Gastroesophageal sphincter (tissue), 4 donors: ENCODE results near the gene CCDC91. TPM values are rescaled to one million over a fixed set of nuclear protein-coding genes. Genes with fewer than 3 reads are reported as not detected.

Experiments used
- ATAC-seq: fragments of 150-250 bp; one replicate; pipeline ENCODE4 v1.9.1; 2016; ENCODE audit warnings: mild to moderate bottlenecking, moderate library complexity
- H3K27ac ChIP-seq, 4 donors: fragments of 200-600 bp; sonication (generic) in 3 of 4; 1 replicate in 3 of 4; 2 replicates in 1 of 4; pipeline ENCODE4 v1.5.1; 2016 to 2019
- H3K27me3 ChIP-seq: fragments of 200-600 bp; sonication (generic); one replicate; pipeline ENCODE4 v1.5.1; 2019
- H3K36me3 ChIP-seq, 2 donors: fragments of 200-600 bp; sonication (generic); one replicate each; pipeline ENCODE4 v1.5.1; 2019; ENCODE audit warnings: control low read depth in 1 of 2
- H3K4me1 ChIP-seq, 3 donors: fragments of 200-600 bp; sonication (generic); 1 replicate in 2 of 3; 2 replicates in 1 of 3; pipeline ENCODE4 v1.5.1; 2016 to 2019; ENCODE audit warnings: control low read depth in 2 of 3
- H3K4me3 ChIP-seq, 2 donors: fragments of 200-600 bp; sonication (generic); one replicate each; pipeline ENCODE4 v1.5.1; 2019; ENCODE audit warnings: mild to moderate bottlenecking in 1 of 2, moderate library complexity in 1 of 2
- H3K9me3 ChIP-seq, 3 donors: fragments of 200-600 bp; sonication (generic); one replicate each; pipeline ENCODE4 v1.5.1; 2017 to 2019; ENCODE audit warnings: control low read depth in 2 of 3
- CTCF ChIP-seq, 4 experiments: fragments of 200-600 bp in 2 of 4; fragments of 450-650 bp in 2 of 4; sonication (generic) in 1 of 4; IDR thresholded peaks; one replicate each; pipeline ENCODE4 v1.5.1; 2017 to 2019; ENCODE audit warnings: antibody characterized with exemption in 4 of 4, mild to moderate bottlenecking in 2 of 4, moderate library complexity in 2 of 4
- EP300 ChIP-seq: sonication (generic); formaldehyde crosslinking; IDR thresholded peaks from one replicate; pipeline ENCODE4 v1.6.1; 2017; ENCODE audit warnings: antibody characterized with exemption, mild to moderate bottlenecking
- POLR2A ChIP-seq, 2 donors: fragments of 450-650 bp; IDR thresholded peaks; one replicate each; pipeline ENCODE4 v1.6.1; 2017; ENCODE audit warnings: antibody characterized with exemption in 2 of 2, mild to moderate bottlenecking in 2 of 2, moderate library complexity in 1 of 2
- POLR2AphosphoS5 ChIP-seq: sonication (generic); formaldehyde crosslinking; IDR thresholded peaks from one replicate; pipeline ENCODE4 v1.6.1; 2017; ENCODE audit warnings: antibody characterized with exemption
- WGBS, 2 donors: methylation state at CpG; one replicate each; pipeline ENCODE4 v1.1.5; 2018; ENCODE audit warnings: low coverage in 1 of 2; 5-methylcytosine and 5-hydroxymethylcytosine counted together
- total RNA-seq, 4 donors: library from RNA; depleted of rRNA; stranded (reverse); fragments of >200 nt; gene quantifications; one replicate each; pipeline ENCODE4 v1.1.0, GENCODE V29; 2016

Gene CCDC91
- total RNA-seq, 4 donors from 2014 or later, result 53.1 to 93.4 (median 64.0) TPM

- no peak for ATAC-seq
- Histone ChIP-seq H3K4me1 (peaks cover 0 to 17% (median 0%) of the 10 kb centered on the region in 3 donors), H3K36me3 (peaks cover 0 to 2% of the 10 kb centered on the region in 2 donors), H3K27me3 (no peaks in the 10 kb centered on the region), H3K27ac (no peak overlapping the region), H3K9me3 (no peaks in the 10 kb centered on the region), H3K4me3 (no peak overlapping the region)
- TF ChIP-seq POLR2A (IDR thresholded peaks at IDR 0.05) (no peak), CTCF (IDR thresholded peaks at IDR 0.05) (no peak), POLR2AphosphoS5 (no peak), EP300 (no peak)
- WGBS, 2 donors, result 17 to 32% methylated on average over 1 of the region's 1 CpG
Observed at GRCh38 chr12:28390206-28390605, 199.9 kb downstream of the CCDC91 start.

GRCh38 chr12:28390761-28391385 lies 200.6 kb downstream of the CCDC91 start:
- Histone ChIP-seq H3K27me3 (no peaks in the 10 kb centered on the region), H3K4me3 (no peak overlapping the region), H3K9me3 (no peaks in the 10 kb centered on the region), H3K36me3 (peaks cover 0 to 6% of the 10 kb centered on the region in 2 donors), H3K27ac (no peak overlapping the region), H3K4me1 (peaks cover 0 to 17% (median 0%) of the 10 kb centered on the region in 3 donors)
- 14 to 24% methylated on average over 4 of the region's 4 CpGs for WGBS, 2 donors
- peak; percentile 13 for TF ChIP-seq POLR2AphosphoS5
- TF ChIP-seq CTCF (IDR thresholded peaks at IDR 0.05), result no peak
- ATAC-seq, result no peak

- no peak overlapping the region for H3K4me3 ChIP-seq
- no peaks in the 10 kb centered on the region for H3K27me3 ChIP-seq
- H3K9me3 ChIP-seq, result no peaks in the 10 kb centered on the region
- no peak for TF ChIP-seq POLR2AphosphoS5
- no peak for TF ChIP-seq CTCF (IDR thresholded peaks at IDR 0.05)
- no peak for TF ChIP-seq POLR2A (IDR thresholded peaks at IDR 0.05)
- no peak for TF ChIP-seq EP300
- H3K36me3 ChIP-seq, result peaks cover 0 to 16% of the 10 kb centered on the region in 2 donors
- no peak for ATAC-seq
- H3K27ac ChIP-seq, result no peak overlapping the region
- no peaks in the 10 kb centered on the region for H3K4me1 ChIP-seq
- 61 to 90% methylated on average over 1 of the region's 1 CpG for WGBS, 2 donors
Observed at GRCh38 chr12:28409892-28410291, 219.6 kb downstream of the CCDC91 start.

GRCh38 chr12:28413460-28414109 lies 223.3 kb downstream of the CCDC91 start:
- Histone ChIP-seq H3K9me3 (no peaks in the 10 kb centered on the region), H3K4me1 (no peaks in the 10 kb centered on the region), H3K27ac (no peak overlapping the region), H3K27me3 (no peaks in the 10 kb centered on the region), H3K4me3 (no peak overlapping the region), H3K36me3 (peaks cover 0 to 13% of the 10 kb centered on the region in 2 donors)
- no peak for TF ChIP-seq POLR2A (IDR thresholded peaks at IDR 0.05)
- no peak for TF ChIP-seq POLR2AphosphoS5
- TF ChIP-seq CTCF (IDR thresholded peaks at IDR 0.05), result no peak
- TF ChIP-seq EP300, result no peak
- no peak for ATAC-seq
- WGBS, 2 donors, result 84 to 87% methylated on average over 6 of the region's 6 CpGs

GRCh38 chr12:28415755-28416154 lies 225.5 kb downstream of the CCDC91 start:
- no peak overlapping the region for H3K27ac ChIP-seq
- no peaks in the 10 kb centered on the region for H3K9me3 ChIP-seq
- no peak overlapping the region for H3K4me3 ChIP-seq
- WGBS, 2 donors, result 9 to 10% methylated on average over 1 of the region's 1 CpG
- no peaks in the 10 kb centered on the region for H3K4me1 ChIP-seq
- H3K27me3 ChIP-seq, result no peaks in the 10 kb centered on the region
- H3K36me3 ChIP-seq, result peaks cover 0 to 13% of the 10 kb centered on the region in 2 donors
- ATAC-seq, result peak; percentile 48
- TF ChIP-seq POLR2AphosphoS5 (no peak), POLR2A (IDR thresholded peaks at IDR 0.05) (no peak), CTCF (IDR thresholded peaks at IDR 0.05) (no peak), EP300 (no peak)
